ENCODE results near the gene GSTO2.

The GSTO2 gene

GRCh38 chr10:104318326-104318725, 49.3 kb downstream of the GSTO2 start:
- H2AFZ ChIP-seq (ENCODE audit: low read depth, low read length), result no peak overlapping the region
- H3K4me2 ChIP-seq (ENCODE audit: insufficient read depth, low read length), result no peak overlapping the region
- TF ChIP-seq EZH2 (IDR thresholded peaks at IDR 0.05; ENCODE audit: borderline replicate concordance, low read depth, low read length, severe bottlenecking), result no peak
- TF ChIP-seq, protein P1, sequence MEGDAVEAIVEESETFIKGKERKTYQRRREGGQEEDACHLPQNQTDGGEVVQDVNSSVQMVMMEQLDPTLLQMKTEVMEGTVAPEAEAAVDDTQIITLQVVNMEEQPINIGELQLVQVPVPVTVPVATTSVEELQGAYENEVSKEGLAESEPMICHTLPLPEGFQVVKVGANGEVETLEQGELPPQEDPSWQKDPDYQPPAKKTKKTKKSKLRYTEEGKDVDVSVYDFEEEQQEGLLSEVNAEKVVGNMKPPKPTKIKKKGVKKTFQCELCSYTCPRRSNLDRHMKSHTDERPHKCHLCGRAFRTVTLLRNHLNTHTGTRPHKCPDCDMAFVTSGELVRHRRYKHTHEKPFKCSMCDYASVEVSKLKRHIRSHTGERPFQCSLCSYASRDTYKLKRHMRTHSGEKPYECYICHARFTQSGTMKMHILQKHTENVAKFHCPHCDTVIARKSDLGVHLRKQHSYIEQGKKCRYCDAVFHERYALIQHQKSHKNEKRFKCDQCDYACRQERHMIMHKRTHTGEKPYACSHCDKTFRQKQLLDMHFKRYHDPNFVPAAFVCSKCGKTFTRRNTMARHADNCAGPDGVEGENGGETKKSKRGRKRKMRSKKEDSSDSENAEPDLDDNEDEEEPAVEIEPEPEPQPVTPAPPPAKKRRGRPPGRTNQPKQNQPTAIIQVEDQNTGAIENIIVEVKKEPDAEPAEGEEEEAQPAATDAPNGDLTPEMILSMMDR (IDR thresholded peaks at IDR 0.05; ENCODE audit: borderline replicate concordance, extremely low read depth, low read length, poor library complexity, severe bottlenecking), result no peak
- H3K27me3 ChIP-seq (ENCODE audit: insufficient read depth, low read length, poor library complexity), result no peaks in the 10 kb centered on the region
- peaks cover 94% of the 10 kb centered on the region for H4K20me1 ChIP-seq (ENCODE audit: insufficient read depth, low read length)
- no peak for DNase-seq
- H3K79me2 ChIP-seq (ENCODE audit: insufficient read depth, low read length), result peaks cover 69% of the 10 kb centered on the region
- no peak overlapping the region for H3K27ac ChIP-seq (ENCODE audit: low read length)
- no peaks in the 10 kb centered on the region for H3K9me3 ChIP-seq (ENCODE audit: insufficient read depth, low read length, severe bottlenecking)
- no peaks in the 10 kb centered on the region for H3K4me1 ChIP-seq (ENCODE audit: insufficient read depth, low read length)
- no peak for ATAC-seq (ENCODE audit: insufficient read depth, low read depth)
- no peak overlapping the region for H3K4me3 ChIP-seq (ENCODE audit: low read depth in 1 of 2, low read length in 2 of 2)
- no peak overlapping the region for H3K9ac ChIP-seq (ENCODE audit: low read depth, low read length)
- H3K36me3 ChIP-seq (ENCODE audit: insufficient read depth, low read length), result peaks cover 30% of the 10 kb centered on the region

DNA sequence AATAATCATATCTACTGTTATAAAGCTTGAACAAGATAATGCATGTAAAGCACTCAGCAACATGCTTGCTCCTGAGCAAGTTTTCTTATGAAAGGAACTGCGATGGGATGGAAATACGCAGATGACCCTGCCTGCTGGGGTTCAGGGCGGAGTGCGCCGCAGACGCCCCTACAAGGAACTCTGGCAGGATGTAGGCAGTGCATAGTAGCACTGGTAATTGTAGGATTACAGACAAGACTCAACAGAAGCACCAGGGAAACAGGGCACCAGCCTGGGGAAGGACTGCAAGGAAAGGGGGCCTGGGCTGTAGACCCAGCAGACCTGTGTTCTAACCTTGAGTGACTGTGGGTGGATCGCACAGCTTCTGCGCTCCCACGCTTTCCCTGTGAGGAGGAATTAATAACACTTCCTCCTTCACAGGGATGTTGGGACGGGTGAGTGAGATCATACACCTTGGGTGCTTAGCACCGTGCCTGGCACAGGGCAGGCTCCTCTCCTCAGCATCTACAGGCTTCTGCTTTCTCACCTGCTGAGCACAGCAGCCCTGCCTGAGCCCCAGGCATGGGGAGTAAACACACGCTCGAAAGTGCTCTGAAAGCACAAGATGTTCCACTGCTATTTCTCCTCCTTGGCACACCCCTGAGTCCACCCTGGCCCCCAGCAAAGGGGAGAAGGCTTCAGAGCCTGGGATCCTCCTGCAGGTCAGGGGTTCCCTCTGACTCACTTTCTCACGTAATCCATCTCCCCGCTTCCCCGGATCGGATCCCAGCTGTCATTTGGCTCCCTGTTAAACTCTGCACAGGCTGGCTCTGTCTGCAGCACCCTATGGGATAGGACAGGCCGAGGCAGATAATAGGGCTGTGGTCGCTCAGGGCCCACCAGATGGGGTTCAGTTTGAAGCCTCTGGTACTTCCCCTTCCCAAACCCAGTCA, 50.1 kb downstream of the GSTO2 start:
- no peaks in the 10 kb centered on the region for H3K4me1 ChIP-seq (ENCODE audit: insufficient read depth, low read length)
- TF ChIP-seq EZH2 (IDR thresholded peaks at IDR 0.05; ENCODE audit: borderline replicate concordance, low read depth, low read length, severe bottlenecking), result no peak
- TF ChIP-seq, protein P1 (IDR thresholded peaks at IDR 0.05; ENCODE audit: borderline replicate concordance, extremely low read depth, low read length, poor library complexity, severe bottlenecking), result no peak
- H3K4me2 ChIP-seq (ENCODE audit: insufficient read depth, low read length), result no peak overlapping the region
- no peaks in the 10 kb centered on the region for H3K27me3 ChIP-seq (ENCODE audit: insufficient read depth, low read length, poor library complexity)
- peaks cover 76% of the 10 kb centered on the region for H3K79me2 ChIP-seq (ENCODE audit: insufficient read depth, low read length)
- H3K9me3 ChIP-seq (ENCODE audit: insufficient read depth, low read length, severe bottlenecking), result no peaks in the 10 kb centered on the region
- ATAC-seq (ENCODE audit: insufficient read depth, low read depth) (no peak), DNase-seq (no peak)
- no peak overlapping the region for H3K4me3 ChIP-seq (ENCODE audit: low read depth in 1 of 2, low read length in 2 of 2)
- no peak overlapping the region for H2AFZ ChIP-seq (ENCODE audit: low read depth, low read length)
- H4K20me1 ChIP-seq (ENCODE audit: insufficient read depth, low read length), result peaks cover 96% of the 10 kb centered on the region
- H3K36me3 ChIP-seq (ENCODE audit: insufficient read depth, low read length), result peaks cover 22% of the 10 kb centered on the region
- no peak overlapping the region for H3K27ac ChIP-seq (ENCODE audit: low read length)
- H3K9ac ChIP-seq (ENCODE audit: low read depth, low read length), result no peak overlapping the region

DNA sequence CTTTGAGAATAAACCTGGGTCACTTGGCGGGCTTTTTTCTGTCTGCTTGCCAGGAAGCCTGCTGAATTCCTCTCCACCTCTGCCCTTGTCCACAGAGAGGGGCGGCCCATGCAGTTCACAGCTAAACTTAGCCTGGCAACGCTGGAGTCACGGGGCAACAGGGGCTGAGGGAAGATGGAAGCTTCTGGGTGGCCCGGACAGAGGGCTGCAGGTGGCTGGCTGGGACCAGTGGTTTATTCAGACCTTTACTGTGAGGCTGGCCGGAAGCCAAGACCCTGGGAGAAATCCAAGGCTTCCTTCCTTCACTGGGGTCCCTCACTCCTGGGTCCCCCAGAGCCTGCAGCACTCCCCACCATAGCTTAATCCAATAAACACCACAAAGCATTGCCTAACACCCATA, 52.2 kb downstream of the GSTO2 start:
- DNase-seq, result no peak
- Histone ChIP-seq H3K4me1 (ENCODE audit: insufficient read depth, low read length) (no peaks in the 10 kb centered on the region), H3K79me2 (ENCODE audit: insufficient read depth, low read length) (peaks cover 97% of the 10 kb centered on the region), H3K36me3 (ENCODE audit: insufficient read depth, low read length) (peaks cover 5% of the 10 kb centered on the region; the same call in 1 of the 2 replicates), H3K9me3 (ENCODE audit: insufficient read depth, low read length, severe bottlenecking) (no peaks in the 10 kb centered on the region), H3K27ac (ENCODE audit: low read length) (no peak overlapping the region), H3K4me2 (ENCODE audit: insufficient read depth, low read length) (no peak overlapping the region), H4K20me1 (ENCODE audit: insufficient read depth, low read length) (peaks cover 96% of the 10 kb centered on the region), H3K4me3 (ENCODE audit: low read depth in 1 of 2, low read length in 2 of 2) (no peak overlapping the region), H3K9ac (ENCODE audit: low read depth, low read length) (no peak overlapping the region), H3K27me3 (ENCODE audit: insufficient read depth, low read length, poor library complexity) (no peaks in the 10 kb centered on the region), H2AFZ (ENCODE audit: low read depth, low read length) (no peak overlapping the region)
- no peak for ATAC-seq (ENCODE audit: insufficient read depth, low read depth)
- TF ChIP-seq EZH2 (IDR thresholded peaks at IDR 0.05; ENCODE audit: borderline replicate concordance, low read depth, low read length, severe bottlenecking), result no peak
- TF ChIP-seq, protein P1 (IDR thresholded peaks at IDR 0.05; ENCODE audit: borderline replicate concordance, extremely low read depth, low read length, poor library complexity, severe bottlenecking), result no peak
